ENCODE measurements around the gene GRID1.

DNA sequence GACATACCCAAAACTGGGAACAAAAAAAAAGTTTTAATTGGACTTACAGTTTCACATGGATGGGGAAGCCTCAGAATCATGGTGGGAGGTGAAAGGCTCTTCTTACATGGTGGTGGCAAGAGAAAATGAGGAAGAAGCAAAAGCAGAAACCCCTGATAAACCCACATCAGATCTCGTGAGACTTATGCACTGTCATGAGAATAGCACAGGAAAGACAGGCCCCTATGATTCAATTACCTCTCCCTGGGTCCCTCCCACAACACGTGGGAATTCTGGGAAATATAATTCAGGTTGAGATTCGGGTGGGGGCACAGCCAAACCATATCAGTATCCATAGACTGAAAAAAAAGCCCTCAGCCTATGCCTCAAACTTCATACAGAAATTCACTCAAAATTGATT lies 647.2 kb downstream of the GRID1 start:
- TF ChIP-seq, protein P1, sequence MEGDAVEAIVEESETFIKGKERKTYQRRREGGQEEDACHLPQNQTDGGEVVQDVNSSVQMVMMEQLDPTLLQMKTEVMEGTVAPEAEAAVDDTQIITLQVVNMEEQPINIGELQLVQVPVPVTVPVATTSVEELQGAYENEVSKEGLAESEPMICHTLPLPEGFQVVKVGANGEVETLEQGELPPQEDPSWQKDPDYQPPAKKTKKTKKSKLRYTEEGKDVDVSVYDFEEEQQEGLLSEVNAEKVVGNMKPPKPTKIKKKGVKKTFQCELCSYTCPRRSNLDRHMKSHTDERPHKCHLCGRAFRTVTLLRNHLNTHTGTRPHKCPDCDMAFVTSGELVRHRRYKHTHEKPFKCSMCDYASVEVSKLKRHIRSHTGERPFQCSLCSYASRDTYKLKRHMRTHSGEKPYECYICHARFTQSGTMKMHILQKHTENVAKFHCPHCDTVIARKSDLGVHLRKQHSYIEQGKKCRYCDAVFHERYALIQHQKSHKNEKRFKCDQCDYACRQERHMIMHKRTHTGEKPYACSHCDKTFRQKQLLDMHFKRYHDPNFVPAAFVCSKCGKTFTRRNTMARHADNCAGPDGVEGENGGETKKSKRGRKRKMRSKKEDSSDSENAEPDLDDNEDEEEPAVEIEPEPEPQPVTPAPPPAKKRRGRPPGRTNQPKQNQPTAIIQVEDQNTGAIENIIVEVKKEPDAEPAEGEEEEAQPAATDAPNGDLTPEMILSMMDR (IDR thresholded peaks at IDR 0.05; ENCODE audit: low read length): no peak
- TF ChIP-seq EZH2 (optimal IDR thresholded peaks at IDR 0.05; ENCODE audit: low read depth, low read length) (no peak), EZH2phosphoT487 (IDR thresholded peaks at IDR 0.05; ENCODE audit: low read length) (no peak)
